ENCODE results near the gene ECEL1. TPM values are rescaled to one million over a fixed set of nuclear protein-coding genes. Genes with fewer than 3 reads are reported as not detected.

ECEL1 gene
- total and polyA plus RNA-seq, 2 of the 4 experiments (the other 2 are of a cell fraction): not detected

DNA sequence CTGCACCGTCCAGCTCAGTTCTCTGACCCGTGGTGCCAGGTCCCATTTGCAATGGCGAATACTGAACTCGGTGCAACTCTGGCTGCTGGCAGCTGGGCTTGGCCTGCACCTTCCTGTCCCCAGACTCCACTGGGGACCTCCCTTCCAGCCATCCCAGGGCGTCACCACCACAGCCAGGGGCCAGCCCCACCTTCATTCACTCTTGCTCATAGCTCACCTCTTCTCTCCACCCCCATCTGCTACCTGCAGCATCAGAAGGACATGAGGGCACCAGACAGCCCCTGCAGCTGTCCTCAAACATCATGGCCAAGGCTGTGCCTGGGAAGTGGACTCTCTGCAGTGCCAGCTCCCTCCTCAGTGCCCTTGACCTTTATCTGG is 47.9 kb downstream of the ECEL1 start:
- DNase-seq: no peak
- H3K4me2 ChIP-seq (ENCODE audit: low read depth, low read length): no peak overlapping the region
- BruUV-seq (replicated peaks): no TSS peak
- no peak overlapping the region for H2AK9ac ChIP-seq (replicated peaks; ENCODE audit: low read depth, low read length, poor library complexity)
- H4K20me1 ChIP-seq (ENCODE audit: insufficient read depth, low read length): no peaks in the 10 kb centered on the region
- no peak overlapping the region for H3K9ac ChIP-seq (ENCODE audit: low read depth, low read length)
- H3K27me3 ChIP-seq (ENCODE audit: control insufficient read depth, insufficient read depth, low read length): peaks cover 22% of the 10 kb centered on the region
- H4K5ac ChIP-seq (ENCODE audit: low read depth, low read length): no peak overlapping the region
- H2BK5ac ChIP-seq (ENCODE audit: low read depth, low read length, poor library complexity, severe bottlenecking): no peak overlapping the region
- no peaks in the 10 kb centered on the region for H3K9me1 ChIP-seq (ENCODE audit: insufficient read depth, low read length)
- H3K23ac ChIP-seq (ENCODE audit: low read depth, low read length): no peak overlapping the region
- H3K79me1 ChIP-seq (ENCODE audit: low read depth in 1 of 2, low read length in 2 of 2): no peaks in the 10 kb centered on the region
- in situ Hi-C loops (cut with MboI; ENCODE audit: low sequenced_read_pairs) (no loop called here), intact Hi-C loops (cut with micrococcal nuclease) (loop anchor here (1.0 to 5.0 kb wide), 6 partner anchors 112 to 587 kb away; no protein-coding TSS in a partner anchor), dilution Hi-C loops (cut with HindIII; ENCODE audit: low sequenced_read_pairs, unreplicated experiment) (no loop called here)
- H3K9me3 ChIP-seq (ENCODE audit: control insufficient read depth, insufficient read depth, low read length): no peaks in the 10 kb centered on the region
- H3K18ac ChIP-seq (ENCODE audit: low read depth, low read length): no peak overlapping the region
- ATAC-seq (ENCODE audit: low read depth): no peak
- no peaks in the 10 kb centered on the region for H3K4me1 ChIP-seq (ENCODE audit: control insufficient read depth, insufficient read depth, low read length)
- H2AK5ac ChIP-seq (ENCODE audit: low read depth, low read length): no peak overlapping the region
- no peak overlapping the region for H3K4me3 ChIP-seq (ENCODE audit: insufficient read depth, low read depth, low read length)
- H2BK15ac ChIP-seq (ENCODE audit: low read depth, low read length): no peak overlapping the region
- ChIA-PET POLR2A (ENCODE audit: unreplicated experiment) (no interaction called here), CTCF (interaction anchor here (0.6 to 1.1 kb wide), 3 partner anchors 29 to 524 kb away, joined by 3 to 4 read pairs (median 3); no protein-coding TSS in a partner anchor)
- H2AFZ ChIP-seq (replicated peaks; ENCODE audit: low read length, poor library complexity): no peak overlapping the region
- H3K27ac ChIP-seq (ENCODE audit: insufficient read depth, low read length): no peak overlapping the region
- no peak overlapping the region for H4K8ac ChIP-seq (ENCODE audit: low read depth in 2 of 2, low read length in 2 of 2)
- no peak overlapping the region for H3K56ac ChIP-seq (ENCODE audit: extremely low read depth, insufficient read depth, low read length)
- no peak for TF ChIP-seq RCOR1 (IDR thresholded peaks at IDR 0.05; ENCODE audit: insufficient replicate concordance, low read length)
- no peak for TF ChIP-seq POLR2A (IDR thresholded peaks at IDR 0.05; ENCODE audit: low read depth, low read length)
- TF ChIP-seq CEBPB (IDR thresholded peaks at IDR 0.05; ENCODE audit: low read depth, low read length): no peak
- no peak for TF ChIP-seq NFE2L2 (IDR thresholded peaks at IDR 0.05; ENCODE audit: low read depth, low read length)
- no peak for TF ChIP-seq CHD1 (IDR thresholded peaks at IDR 0.05; ENCODE audit: low read depth, low read length)
- no peak for TF ChIP-seq RAD21 (IDR thresholded peaks at IDR 0.05; ENCODE audit: low read length)
- TF ChIP-seq RFX5 (IDR thresholded peaks at IDR 0.05; ENCODE audit: low read depth, low read length): no peak
- H3K14ac ChIP-seq (replicated peaks; ENCODE audit: low read depth, low read length): no peak overlapping the region
- no peak overlapping the region for H2BK20ac ChIP-seq (ENCODE audit: low read depth, low read length)
- WGBS, 2 experiments (ENCODE audit: extremely low coverage in 2 of 2, insufficient read length in 1 of 2): 20% methylated on average over 1 of the region's 5 CpGs; no CpG with 5 or more reads in 1 of the 2 experiments
- H2BK120ac ChIP-seq (ENCODE audit: low read depth, low read length): no peak overlapping the region
- no peak overlapping the region for H3K4ac ChIP-seq (ENCODE audit: low read depth, low read length)
- H3K36me3 ChIP-seq (ENCODE audit: control insufficient read depth, insufficient read depth, low read length): no peaks in the 10 kb centered on the region
- H4K91ac ChIP-seq (ENCODE audit: insufficient read depth, low read depth, low read length): no peak overlapping the region
